ENCODE data around the gene PPP1R27.

PPP1R27 gene

GRCh38 chr17:81822312-81822637, 12.6 kb downstream of the PPP1R27 start:
- H3K4me1 Mint-ChIP-seq = no peaks in the 10 kb centered on the region
- no peak overlapping the region for H3K4me3 Mint-ChIP-seq
- H3K27ac Mint-ChIP-seq = no peak overlapping the region
- peaks cover 3% of the 10 kb centered on the region for H3K36me3 Mint-ChIP-seq (ENCODE audit: low read depth)
- peaks cover 3% of the 10 kb centered on the region for H3K27me3 Mint-ChIP-seq (ENCODE audit: low read depth)
- no peaks in the 10 kb centered on the region for H3K9me3 Mint-ChIP-seq
- TF ChIP-seq, protein P1, sequence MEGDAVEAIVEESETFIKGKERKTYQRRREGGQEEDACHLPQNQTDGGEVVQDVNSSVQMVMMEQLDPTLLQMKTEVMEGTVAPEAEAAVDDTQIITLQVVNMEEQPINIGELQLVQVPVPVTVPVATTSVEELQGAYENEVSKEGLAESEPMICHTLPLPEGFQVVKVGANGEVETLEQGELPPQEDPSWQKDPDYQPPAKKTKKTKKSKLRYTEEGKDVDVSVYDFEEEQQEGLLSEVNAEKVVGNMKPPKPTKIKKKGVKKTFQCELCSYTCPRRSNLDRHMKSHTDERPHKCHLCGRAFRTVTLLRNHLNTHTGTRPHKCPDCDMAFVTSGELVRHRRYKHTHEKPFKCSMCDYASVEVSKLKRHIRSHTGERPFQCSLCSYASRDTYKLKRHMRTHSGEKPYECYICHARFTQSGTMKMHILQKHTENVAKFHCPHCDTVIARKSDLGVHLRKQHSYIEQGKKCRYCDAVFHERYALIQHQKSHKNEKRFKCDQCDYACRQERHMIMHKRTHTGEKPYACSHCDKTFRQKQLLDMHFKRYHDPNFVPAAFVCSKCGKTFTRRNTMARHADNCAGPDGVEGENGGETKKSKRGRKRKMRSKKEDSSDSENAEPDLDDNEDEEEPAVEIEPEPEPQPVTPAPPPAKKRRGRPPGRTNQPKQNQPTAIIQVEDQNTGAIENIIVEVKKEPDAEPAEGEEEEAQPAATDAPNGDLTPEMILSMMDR (IDR thresholded peaks at IDR 0.05; ENCODE audit: unreplicated experiment in 3 of 3) = no peak

- Mint-ChIP-seq H3K36me3 (ENCODE audit: low read depth) (peaks cover 3% of the 10 kb centered on the region), H3K9me3 (no peaks in the 10 kb centered on the region), H3K27ac (no peak overlapping the region), H3K4me3 (no peak overlapping the region), H3K27me3 (ENCODE audit: low read depth) (peaks cover 5% of the 10 kb centered on the region), H3K4me1 (no peaks in the 10 kb centered on the region)
- TF ChIP-seq, protein P1 (IDR thresholded peaks at IDR 0.05; ENCODE audit: unreplicated experiment in 3 of 3) = peak in 2 of 3 experiments; percentile 16 to 30
Observed at GRCh38 chr17:81821603-81822311, 13.1 kb downstream of the PPP1R27 start.

DNA sequence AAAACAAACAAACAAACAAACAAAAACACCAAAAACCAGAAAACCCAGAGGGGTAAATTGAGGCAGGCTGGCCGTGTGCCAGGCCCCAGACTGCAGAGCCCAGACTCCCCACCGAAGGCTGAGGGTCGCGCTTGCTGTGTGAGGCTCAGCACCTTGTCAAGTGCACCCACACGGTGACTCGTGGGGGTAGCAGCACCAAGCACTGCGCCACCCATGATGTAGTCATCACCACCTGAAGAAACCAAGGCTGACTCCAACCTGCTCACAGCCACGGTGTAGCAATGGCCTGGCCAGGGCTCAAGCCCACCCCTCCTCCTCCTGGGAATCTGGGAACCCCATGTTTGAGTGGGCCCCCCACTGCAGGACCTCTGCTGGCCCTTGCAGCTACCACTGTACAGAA, 13.7 kb downstream of the PPP1R27 start:
- peaks cover 3% of the 10 kb centered on the region for H3K36me3 Mint-ChIP-seq (ENCODE audit: low read depth)
- H3K9me3 Mint-ChIP-seq = no peaks in the 10 kb centered on the region
- peaks cover 9% of the 10 kb centered on the region for H3K27me3 Mint-ChIP-seq (ENCODE audit: low read depth)
- no peak overlapping the region for H3K4me3 Mint-ChIP-seq
- H3K4me1 Mint-ChIP-seq = no peaks in the 10 kb centered on the region
- H3K27ac Mint-ChIP-seq = no peak overlapping the region
- TF ChIP-seq, protein P1 (IDR thresholded peaks at IDR 0.05; ENCODE audit: unreplicated experiment in 3 of 3) = no peak

- H3K4me1 Mint-ChIP-seq = no peaks in the 10 kb centered on the region
- H3K9me3 Mint-ChIP-seq = no peaks in the 10 kb centered on the region
- TF ChIP-seq, protein P1 (IDR thresholded peaks at IDR 0.05; ENCODE audit: unreplicated experiment in 3 of 3) = no peak
- peaks cover 9% of the 10 kb centered on the region for H3K27me3 Mint-ChIP-seq (ENCODE audit: low read depth)
- H3K27ac Mint-ChIP-seq = no peak overlapping the region
- H3K4me3 Mint-ChIP-seq = no peak overlapping the region
- peaks cover 3% of the 10 kb centered on the region for H3K36me3 Mint-ChIP-seq (ENCODE audit: low read depth)
Observed at GRCh38 chr17:81819708-81820107, 15.1 kb downstream of the PPP1R27 start.

DNA sequence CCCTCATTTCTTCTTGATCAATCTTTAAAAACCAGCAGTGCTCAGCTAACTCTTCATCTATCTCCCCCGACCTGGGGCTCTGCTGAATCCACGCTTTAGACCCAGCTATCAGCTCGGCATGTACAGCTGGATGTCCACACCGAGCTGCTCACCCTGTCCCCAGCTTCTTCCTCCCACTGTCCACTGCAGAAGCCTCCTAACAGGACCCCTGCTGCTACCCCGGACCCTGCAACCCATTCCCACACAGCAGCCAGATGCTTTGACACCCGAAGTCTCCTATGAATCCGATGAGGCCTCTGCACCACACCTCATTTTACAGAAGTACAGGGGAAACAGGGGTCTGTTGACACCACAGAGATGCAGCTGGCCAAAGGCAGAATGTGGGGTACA, 17.1 kb downstream of the PPP1R27 start:
- no peaks in the 10 kb centered on the region for H3K36me3 Mint-ChIP-seq (ENCODE audit: low read depth)
- H3K27me3 Mint-ChIP-seq (ENCODE audit: low read depth) = peaks cover 9% of the 10 kb centered on the region
- no peaks in the 10 kb centered on the region for H3K4me1 Mint-ChIP-seq

GRCh38 chr17:81815646-81815986, 19.2 kb downstream of the PPP1R27 start:
- Mint-ChIP-seq H3K27me3 (ENCODE audit: low read depth) (peaks cover 9% of the 10 kb centered on the region), H3K4me1 (no peaks in the 10 kb centered on the region), H3K36me3 (ENCODE audit: low read depth) (no peaks in the 10 kb centered on the region), H3K9me3 (no peaks in the 10 kb centered on the region), H3K27ac (peak overlapping the region in 1 of 3 experiments; percentile 57), H3K4me3 (no peak overlapping the region)
- TF ChIP-seq, protein P1 (IDR thresholded peaks at IDR 0.05; ENCODE audit: unreplicated experiment in 3 of 3) = no peak

More for the DNA sequence above, 17.1 kb downstream of the PPP1R27 start:
- H3K4me3 Mint-ChIP-seq = no peak overlapping the region
- H3K27ac Mint-ChIP-seq = peak overlapping the region in 1 of 3 experiments; percentile 77
- TF ChIP-seq, protein P1 (IDR thresholded peaks at IDR 0.05; ENCODE audit: unreplicated experiment in 3 of 3) = no peak
- H3K9me3 Mint-ChIP-seq = no peaks in the 10 kb centered on the region
